ENCODE measurements around the gene TRIM44.

The TRIM44 gene

DNA sequence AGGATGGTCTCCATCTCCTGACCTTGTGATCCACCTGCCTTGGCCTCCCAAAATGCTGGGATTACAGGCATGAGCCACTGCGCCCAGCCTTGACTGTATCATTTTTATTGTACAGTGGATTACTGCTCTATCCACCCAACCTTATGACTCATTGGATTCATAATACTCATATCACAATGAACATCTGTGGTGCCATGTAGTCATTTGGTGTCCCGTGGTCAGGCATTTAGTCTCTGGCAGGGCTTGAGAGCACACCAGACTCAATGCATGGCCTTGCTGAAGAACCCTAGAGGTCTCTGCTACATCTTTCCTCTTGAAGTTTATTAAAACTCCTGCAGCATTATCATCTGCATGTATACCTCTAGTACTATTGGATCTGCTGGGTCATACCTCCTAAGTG is 183.3 kb downstream of the TRIM44 start:
- Histone ChIP-seq H2BK120ac (ENCODE audit: low read depth, low read length) (no peak overlapping the region), H3K79me2 (ENCODE audit: control insufficient read depth, insufficient read depth, low read length) (no peaks in the 10 kb centered on the region), H3K79me1 (ENCODE audit: low read length) (no peaks in the 10 kb centered on the region), H3K18ac (ENCODE audit: low read length) (no peak overlapping the region), H2AK5ac (ENCODE audit: low read length) (no peak overlapping the region), H2BK5ac (ENCODE audit: low read length) (no peak overlapping the region), H4K5ac (ENCODE audit: low read length) (no peak overlapping the region), H3K56ac (ENCODE audit: low read length) (no peak overlapping the region), H3K27me3 (ENCODE audit: insufficient read depth, low read length, poor library complexity) (no peaks in the 10 kb centered on the region), H2BK15ac (replicated peaks; ENCODE audit: low read depth) (no peak overlapping the region), H3K4me2 (ENCODE audit: low read length) (no peak overlapping the region), H3K4me1 (ENCODE audit: control insufficient read depth, low read depth, low read length) (no peaks in the 10 kb centered on the region), H3K27ac (ENCODE audit: low read depth, low read length) (no peak overlapping the region), H3K4ac (ENCODE audit: low read depth, low read length) (no peak overlapping the region), H3K36me3 (ENCODE audit: control insufficient read depth, insufficient read depth, low read length) (no peaks in the 10 kb centered on the region), H4K8ac (ENCODE audit: low read depth, low read length) (no peak overlapping the region), H3K23ac (ENCODE audit: low read length) (no peak overlapping the region), H3K4me3 (ENCODE audit: low read length) (no peak overlapping the region), H3K9ac (ENCODE audit: low read length) (no peak overlapping the region)
- DNase-seq = no peak
- WGBS (ENCODE audit: extremely low coverage, insufficient coverage, low lambda C conversion rate) = no CpG with 5 or more reads among the region's 2 CpGs

DNA sequence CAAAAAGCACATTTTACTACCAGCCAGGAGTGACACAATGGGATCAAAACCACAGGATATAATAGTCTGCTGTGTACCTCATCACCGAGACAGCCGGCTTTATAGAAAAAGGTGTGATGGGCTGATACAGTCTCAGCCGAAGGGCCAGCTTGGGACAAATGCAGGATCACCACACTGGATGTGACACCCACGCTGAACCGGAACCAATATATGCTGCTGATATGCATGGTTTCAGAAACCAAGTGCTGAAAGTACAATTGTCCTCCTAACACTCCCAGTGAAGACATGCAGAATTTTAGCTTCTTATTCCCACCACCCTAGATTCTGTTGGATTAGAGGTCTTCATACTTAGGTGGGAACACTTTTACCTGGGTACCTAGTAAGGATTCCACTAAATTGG is 184.3 kb downstream of the TRIM44 start:
- no peak overlapping the region for H3K4ac ChIP-seq (ENCODE audit: low read depth, low read length)
- no peak overlapping the region for H3K4me2 ChIP-seq (ENCODE audit: low read length)
- no peaks in the 10 kb centered on the region for H3K79me2 ChIP-seq (ENCODE audit: control insufficient read depth, insufficient read depth, low read length)
- H2BK120ac ChIP-seq (ENCODE audit: low read depth, low read length) = no peak overlapping the region
- H3K36me3 ChIP-seq (ENCODE audit: control insufficient read depth, insufficient read depth, low read length) = no peaks in the 10 kb centered on the region
- no peak overlapping the region for H3K18ac ChIP-seq (ENCODE audit: low read length)
- no peak overlapping the region for H3K56ac ChIP-seq (ENCODE audit: low read length)
- H3K9ac ChIP-seq (ENCODE audit: low read length) = no peak overlapping the region
- no peak overlapping the region for H2AK5ac ChIP-seq (ENCODE audit: low read length)
- no peaks in the 10 kb centered on the region for H3K4me1 ChIP-seq (ENCODE audit: control insufficient read depth, low read depth, low read length)
- no peak overlapping the region for H2BK15ac ChIP-seq (replicated peaks; ENCODE audit: low read depth)
- H3K23ac ChIP-seq (ENCODE audit: low read length) = no peak overlapping the region
- no peak overlapping the region for H3K27ac ChIP-seq (ENCODE audit: low read depth, low read length)
- no peak overlapping the region for H2BK5ac ChIP-seq (ENCODE audit: low read length)
- no peak overlapping the region for H4K8ac ChIP-seq (ENCODE audit: low read depth, low read length)
- WGBS (ENCODE audit: extremely low coverage, insufficient coverage, low lambda C conversion rate) = no CpG with 5 or more reads among the region's 5 CpGs
- no peak overlapping the region for H3K4me3 ChIP-seq (ENCODE audit: low read length)
- H3K27me3 ChIP-seq (ENCODE audit: insufficient read depth, low read length, poor library complexity) = no peaks in the 10 kb centered on the region
- no peak for DNase-seq
- no peaks in the 10 kb centered on the region for H3K79me1 ChIP-seq (ENCODE audit: low read length)
- H4K5ac ChIP-seq (ENCODE audit: low read length) = no peak overlapping the region

DNA sequence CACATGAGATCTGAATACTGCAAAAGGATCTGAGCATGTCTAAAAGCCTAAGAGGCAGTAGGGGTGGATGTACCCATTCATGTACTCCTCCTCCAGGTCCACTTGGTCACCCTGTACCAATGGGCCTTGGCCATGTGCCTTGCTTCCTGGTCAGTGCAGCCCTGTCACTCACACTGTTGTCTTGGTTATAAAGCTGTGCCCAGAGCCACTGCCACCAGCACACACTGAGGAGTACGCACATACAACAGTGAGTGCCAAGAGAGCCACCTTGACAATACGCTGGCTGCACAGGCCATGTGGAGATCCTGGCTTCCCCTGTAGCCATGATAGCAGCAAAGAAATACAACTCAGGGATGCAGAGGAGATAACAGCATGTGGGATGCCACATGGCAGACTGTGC is 184.9 kb downstream of the TRIM44 start:
- Histone ChIP-seq H3K79me1 (ENCODE audit: low read length) (no peaks in the 10 kb centered on the region), H2BK5ac (ENCODE audit: low read length) (no peak overlapping the region), H2BK120ac (ENCODE audit: low read depth, low read length) (no peak overlapping the region), H4K5ac (ENCODE audit: low read length) (no peak overlapping the region), H2AK5ac (ENCODE audit: low read length) (no peak overlapping the region), H3K4ac (ENCODE audit: low read depth, low read length) (no peak overlapping the region), H2BK15ac (replicated peaks; ENCODE audit: low read depth) (no peak overlapping the region), H3K27ac (ENCODE audit: low read depth, low read length) (no peak overlapping the region), H3K27me3 (ENCODE audit: insufficient read depth, low read length, poor library complexity) (no peaks in the 10 kb centered on the region), H3K36me3 (ENCODE audit: control insufficient read depth, insufficient read depth, low read length) (no peaks in the 10 kb centered on the region), H3K56ac (ENCODE audit: low read length) (no peak overlapping the region), H3K18ac (ENCODE audit: low read length) (no peak overlapping the region), H3K4me2 (ENCODE audit: low read length) (no peak overlapping the region), H3K4me1 (ENCODE audit: control insufficient read depth, low read depth, low read length) (no peaks in the 10 kb centered on the region), H3K79me2 (ENCODE audit: control insufficient read depth, insufficient read depth, low read length) (no peaks in the 10 kb centered on the region), H3K23ac (ENCODE audit: low read length) (no peak overlapping the region), H3K4me3 (ENCODE audit: low read length) (no peak overlapping the region), H3K9ac (ENCODE audit: low read length) (no peak overlapping the region), H4K8ac (ENCODE audit: low read depth, low read length) (no peak overlapping the region)
- no peak for DNase-seq
- WGBS (ENCODE audit: extremely low coverage, insufficient coverage, low lambda C conversion rate) = no CpG with 5 or more reads among the region's 2 CpGs

DNA sequence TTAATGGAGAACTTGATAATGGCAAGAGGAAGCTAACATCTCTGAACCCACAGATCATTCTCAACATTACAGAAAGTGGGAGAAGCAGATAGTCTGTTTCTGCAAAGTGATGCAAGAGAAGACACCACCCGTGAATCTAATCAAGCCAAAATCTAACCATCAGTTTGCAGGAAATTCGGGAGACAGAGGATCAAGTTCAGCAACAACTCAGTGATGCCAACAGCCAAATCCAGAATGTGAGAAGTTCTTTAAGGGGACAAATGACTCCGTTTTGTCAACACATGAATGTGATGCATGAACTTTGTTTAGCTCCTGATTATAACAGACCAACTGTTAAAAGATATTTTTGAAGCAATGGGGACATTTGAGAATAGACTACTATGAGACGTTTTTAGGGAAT is 186.0 kb downstream of the TRIM44 start:
- WGBS (ENCODE audit: extremely low coverage, insufficient coverage, low lambda C conversion rate) = no CpG with 5 or more reads among the region's 4 CpGs
- Histone ChIP-seq H3K9ac (ENCODE audit: low read length) (no peak overlapping the region), H3K56ac (ENCODE audit: low read length) (no peak overlapping the region), H3K4me2 (ENCODE audit: low read length) (no peak overlapping the region), H3K18ac (ENCODE audit: low read length) (no peak overlapping the region), H3K79me1 (ENCODE audit: low read length) (no peaks in the 10 kb centered on the region), H3K4ac (ENCODE audit: low read depth, low read length) (no peak overlapping the region), H3K79me2 (ENCODE audit: control insufficient read depth, insufficient read depth, low read length) (no peaks in the 10 kb centered on the region), H2AK5ac (ENCODE audit: low read length) (no peak overlapping the region), H3K23ac (ENCODE audit: low read length) (no peak overlapping the region), H2BK5ac (ENCODE audit: low read length) (no peak overlapping the region), H2BK15ac (replicated peaks; ENCODE audit: low read depth) (no peak overlapping the region), H4K5ac (ENCODE audit: low read length) (no peak overlapping the region), H3K27me3 (ENCODE audit: insufficient read depth, low read length, poor library complexity) (no peaks in the 10 kb centered on the region), H4K8ac (ENCODE audit: low read depth, low read length) (no peak overlapping the region), H3K27ac (ENCODE audit: low read depth, low read length) (no peak overlapping the region), H2BK120ac (ENCODE audit: low read depth, low read length) (no peak overlapping the region), H3K4me3 (ENCODE audit: low read length) (no peak overlapping the region), H3K4me1 (ENCODE audit: control insufficient read depth, low read depth, low read length) (no peaks in the 10 kb centered on the region), H3K36me3 (ENCODE audit: control insufficient read depth, insufficient read depth, low read length) (no peaks in the 10 kb centered on the region)
- no peak for DNase-seq

DNA sequence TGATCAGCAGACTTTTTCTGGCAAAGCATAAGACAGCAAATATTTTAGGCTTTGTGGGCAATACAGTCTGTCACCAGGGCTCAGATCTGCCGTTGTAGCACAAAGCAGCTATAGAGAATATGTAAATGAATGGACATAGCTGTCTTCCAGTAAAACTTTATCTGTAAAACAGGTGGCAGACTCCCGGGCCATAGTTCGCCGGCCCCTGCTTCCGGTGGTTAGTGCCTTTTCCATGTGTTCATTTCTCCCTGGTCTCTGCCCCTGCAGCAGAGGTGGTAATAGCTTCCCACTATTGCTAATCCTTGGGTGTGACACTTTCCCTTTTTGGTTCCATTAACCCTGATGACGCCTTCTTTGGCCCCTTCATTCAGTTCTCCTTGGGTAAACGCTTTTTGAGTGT is 187.6 kb downstream of the TRIM44 start:
- Histone ChIP-seq H3K79me2 (ENCODE audit: control insufficient read depth, insufficient read depth, low read length) (no peaks in the 10 kb centered on the region), H3K4me3 (ENCODE audit: low read length) (no peak overlapping the region), H2BK5ac (ENCODE audit: low read length) (no peak overlapping the region), H2AK5ac (ENCODE audit: low read length) (no peak overlapping the region), H3K18ac (ENCODE audit: low read length) (no peak overlapping the region), H3K4ac (ENCODE audit: low read depth, low read length) (no peak overlapping the region), H3K4me1 (ENCODE audit: control insufficient read depth, low read depth, low read length) (no peaks in the 10 kb centered on the region), H3K79me1 (ENCODE audit: low read length) (no peaks in the 10 kb centered on the region), H3K27me3 (ENCODE audit: insufficient read depth, low read length, poor library complexity) (no peaks in the 10 kb centered on the region), H2BK15ac (replicated peaks; ENCODE audit: low read depth) (no peak overlapping the region), H4K8ac (ENCODE audit: low read depth, low read length) (no peak overlapping the region), H3K9ac (ENCODE audit: low read length) (no peak overlapping the region), H3K27ac (ENCODE audit: low read depth, low read length) (no peak overlapping the region), H3K36me3 (ENCODE audit: control insufficient read depth, insufficient read depth, low read length) (no peaks in the 10 kb centered on the region), H2BK120ac (ENCODE audit: low read depth, low read length) (no peak overlapping the region), H3K56ac (ENCODE audit: low read length) (no peak overlapping the region), H4K5ac (ENCODE audit: low read length) (no peak overlapping the region), H3K23ac (ENCODE audit: low read length) (no peak overlapping the region), H3K4me2 (ENCODE audit: low read length) (no peak overlapping the region)
- no CpG with 5 or more reads among the region's 7 CpGs for WGBS (ENCODE audit: extremely low coverage, insufficient coverage, low lambda C conversion rate)
- DNase-seq = no peak

DNA sequence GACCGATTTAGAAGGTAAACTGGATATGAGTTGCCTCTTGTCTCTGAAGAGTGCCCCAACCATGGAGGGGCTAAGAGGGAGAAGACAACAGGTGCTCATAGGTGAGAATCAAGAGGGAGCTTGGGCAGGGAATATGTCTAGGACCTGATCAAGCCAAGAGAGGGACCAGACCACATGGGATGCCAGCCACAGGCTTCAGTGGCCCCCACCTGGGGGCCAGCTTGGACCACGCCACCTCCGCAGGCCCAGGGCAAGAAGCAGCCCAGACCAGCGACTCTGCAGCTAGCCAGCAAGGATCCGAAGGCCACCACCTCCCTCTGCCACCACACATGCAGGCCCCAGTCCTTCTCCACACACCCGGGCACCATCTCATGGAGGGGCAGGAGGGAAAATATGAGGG is 188.8 kb downstream of the TRIM44 start:
- no peaks in the 10 kb centered on the region for H3K79me2 ChIP-seq (ENCODE audit: control insufficient read depth, insufficient read depth, low read length)
- DNase-seq = no peak
- H4K5ac ChIP-seq (ENCODE audit: low read length) = no peak overlapping the region
- no peak overlapping the region for H2AK5ac ChIP-seq (ENCODE audit: low read length)
- no peak overlapping the region for H4K8ac ChIP-seq (ENCODE audit: low read depth, low read length)
- WGBS (ENCODE audit: extremely low coverage, insufficient coverage, low lambda C conversion rate) = no CpG with 5 or more reads among the region's 6 CpGs
- no peaks in the 10 kb centered on the region for H3K79me1 ChIP-seq (ENCODE audit: low read length)
- H3K4me2 ChIP-seq (ENCODE audit: low read length) = no peak overlapping the region
- no peak overlapping the region for H3K4ac ChIP-seq (ENCODE audit: low read depth, low read length)
- no peak overlapping the region for H2BK5ac ChIP-seq (ENCODE audit: low read length)
- H3K9ac ChIP-seq (ENCODE audit: low read length) = no peak overlapping the region
- no peak overlapping the region for H2BK15ac ChIP-seq (replicated peaks; ENCODE audit: low read depth)
- no peak overlapping the region for H3K23ac ChIP-seq (ENCODE audit: low read length)
- no peak overlapping the region for H2BK120ac ChIP-seq (ENCODE audit: low read depth, low read length)
- H3K27me3 ChIP-seq (ENCODE audit: insufficient read depth, low read length, poor library complexity) = no peaks in the 10 kb centered on the region
- H3K27ac ChIP-seq (ENCODE audit: low read depth, low read length) = no peak overlapping the region
- no peak overlapping the region for H3K4me3 ChIP-seq (ENCODE audit: low read length)
- no peak overlapping the region for H3K18ac ChIP-seq (ENCODE audit: low read length)
- no peak overlapping the region for H3K56ac ChIP-seq (ENCODE audit: low read length)
- no peaks in the 10 kb centered on the region for H3K4me1 ChIP-seq (ENCODE audit: control insufficient read depth, low read depth, low read length)
- no peaks in the 10 kb centered on the region for H3K36me3 ChIP-seq (ENCODE audit: control insufficient read depth, insufficient read depth, low read length)
